T-helper 2 cell treated with Interferon-gamma antibody and Interleukin-4, amounts not matched to agents 100 ng/mL and 5 ng/mL, for 36 hours (primary cell): ENCODE measurements around the gene BIN1. TPM values are rescaled to one million over a fixed set of nuclear protein-coding genes. Genes with fewer than 3 reads are reported as not detected.

Source experiments
- intact Hi-C: fragments of 100-400 bp; cut with micrococcal nuclease; formaldehyde crosslinking; loops from one replicate; pipeline ENCODE4 v1.15.1; 2023
- total RNA-seq: library from RNA; stranded (reverse); gene quantifications from 2 replicates; pipeline ENCODE4 v1.2.3, GENCODE V29; 2022

The BIN1 gene
- total RNA-seq: 118 and 120 TPM in 2 replicates

GRCh38 chr2:127106991-127107621, at the start of gene BIN1:
Gene BIN1 (minus strand): TSS chr2:127107154. CDS start chr2:127106943, 211 bp downstream.
- intact Hi-C loops: loop anchor here (1.0 to 5.0 kb wide), 2 partner anchors 26 to 40 kb away; no protein-coding TSS in a partner anchor

- intact Hi-C loops: no loop called here
Measured at GRCh38 chr2:127155947-127156346, 49.0 kb upstream of the BIN1 start.

- intact Hi-C loops: no loop called here
Measured at GRCh38 chr2:127155028-127155581, 48.2 kb upstream of the BIN1 start.

GRCh38 chr2:127154396-127154795, 47.4 kb upstream of the BIN1 start:
- intact Hi-C loops: no loop called here

GRCh38 chr2:127153691-127154158, 46.8 kb upstream of the BIN1 start:
- intact Hi-C loops: no loop called here

GRCh38 chr2:127150996-127151395, 44.0 kb upstream of the BIN1 start:
- intact Hi-C loops: no loop called here

- intact Hi-C loops: no loop called here
Measured at GRCh38 chr2:127149384-127149783, 42.4 kb upstream of the BIN1 start.

GRCh38 chr2:127146820-127147502, 40.0 kb upstream of the BIN1 start:
- intact Hi-C loops: no loop called here

- intact Hi-C loops: no loop called here
Measured at GRCh38 chr2:127146071-127146725, 39.2 kb upstream of the BIN1 start.

- intact Hi-C loops: no loop called here
Measured at GRCh38 chr2:127145280-127145895, 38.4 kb upstream of the BIN1 start.

- intact Hi-C loops: no loop called here
Measured at GRCh38 chr2:127143841-127144782, 37.2 kb upstream of the BIN1 start.

GRCh38 chr2:127142663-127143630, 36.0 kb upstream of the BIN1 start:
- intact Hi-C loops: no loop called here

- intact Hi-C loops: no loop called here
Measured at GRCh38 chr2:127140538-127140937, 33.6 kb upstream of the BIN1 start.

- intact Hi-C loops: no loop called here
Measured at GRCh38 chr2:127139766-127140165, 32.8 kb upstream of the BIN1 start.

- intact Hi-C loops: no loop called here
Measured at GRCh38 chr2:127138281-127138680, 31.3 kb upstream of the BIN1 start.

- intact Hi-C loops: no loop called here
Measured at GRCh38 chr2:127137741-127138140, 30.8 kb upstream of the BIN1 start.

GRCh38 chr2:127137225-127137624, 30.3 kb upstream of the BIN1 start:
- intact Hi-C loops: no loop called here

- intact Hi-C loops: no loop called here
Measured at GRCh38 chr2:127134833-127135830, 28.2 kb upstream of the BIN1 start.
